H1 (cell line): ENCODE measurements around the gene TPD52L2. TPM values are rescaled to one million over a fixed set of nuclear protein-coding genes. Genes with fewer than 3 reads are reported as not detected.

ENCODE experiments used
- CTCF ChIA-PET: fragments of 300-600 bp; sonication (Branson Sonifier 250); formaldehyde crosslinking; loops from one replicate; lab custom pipeline; 2021; ENCODE audit not compliant: partially characterized antibody; lab: Charles Lee
- POLR2A ChIA-PET: fragments of 300-600 bp; sonication (Branson Sonifier 250); formaldehyde crosslinking; loops from one replicate; lab custom pipeline; 2021; ENCODE audit warnings: inconsistent platforms; ENCODE audit not compliant: partially characterized antibody; lab: Charles Lee
- DNase-seq, 2 experiments: peaks; one replicate each; pipeline versions ENCODE4 v3.0.0 to v3.0.0-alpha.2; 2010 to 2022; ENCODE audit warnings: low spot score in 2 of 2, low read depth in 1 of 2, mixed read lengths in 1 of 2
- FAIRE-seq: peaks from 2 replicates; lab custom pipeline; 2011; peaks lifted over from hg19 to GRCh38; lab: Jason Lieb, UNC
- H2AFZ ChIP-seq: 2 replicates; pipeline ENCODE4 v1.8.1; 2012; ENCODE audit warnings: low read length, inconsistent platforms
- H2AK5ac ChIP-seq: 2 replicates; pipeline ENCODE4 v1.6.1; 2013; ENCODE audit warnings: low read depth, low read length
- H2BK120ac ChIP-seq: replicated peaks from 2 replicates; pipeline ENCODE3; 2013; ENCODE audit warnings: low read depth, low read length, inconsistent platforms
- H2BK12ac ChIP-seq: 2 replicates; pipeline ENCODE4 v1.6.1; 2013; ENCODE audit warnings: low read depth, low read length
- H2BK15ac ChIP-seq: 2 replicates; pipeline ENCODE4 v1.6.1; 2013; ENCODE audit warnings: low read length
- H2BK20ac ChIP-seq: 2 replicates; pipeline ENCODE4 v1.6.1; 2013; ENCODE audit warnings: low read length
- H2BK5ac ChIP-seq: 2 replicates; pipeline ENCODE4 v1.6.1; 2013; ENCODE audit warnings: low read depth, low read length
- H3K14ac ChIP-seq: 2 replicates; pipeline ENCODE4 v1.6.1; 2013; ENCODE audit warnings: inconsistent platforms; ENCODE audit not compliant: insufficient read length
- H3K18ac ChIP-seq: 2 replicates; pipeline ENCODE4 v1.6.1; 2013; ENCODE audit warnings: low read length; ENCODE audit errors: extremely low read depth
- H3K23ac ChIP-seq: 2 replicates; pipeline ENCODE4 v1.6.1; 2013; ENCODE audit warnings: inconsistent platforms; ENCODE audit not compliant: insufficient read length
- H3K23me2 ChIP-seq: 2 replicates; pipeline ENCODE4 v1.6.1; 2013; ENCODE audit warnings: low read depth, low read length
- H3K27ac ChIP-seq: 2 replicates; pipeline ENCODE4 v1.6.1; 2011; ENCODE audit warnings: low read depth, low read length, inconsistent platforms
- H3K27me3 ChIP-seq, 4 experiments: replicated peaks in 1 of 4; 1 replicate in 1 of 4; 2 replicates in 3 of 4; pipeline versions ENCODE4 v1.6.1 to v1.8.1; 2011 to 2013; ENCODE audit warnings: low read length in 3 of 4, mild to moderate bottlenecking in 3 of 4, inconsistent platforms in 2 of 4, mixed read lengths in 2 of 4, moderate library complexity in 1 of 4; ENCODE audit not compliant: control insufficient read depth in 3 of 4, insufficient read depth in 3 of 4; ENCODE audit errors: extremely low read depth in 1 of 4
- H3K36me3 ChIP-seq, 4 experiments: 2 replicates each; pipeline versions ENCODE4 v1.6.1 to v1.8.1; 2011 to 2013; ENCODE audit warnings: mild to moderate bottlenecking in 4 of 4, low read length in 3 of 4, moderate library complexity in 2 of 4, control low read depth in 1 of 4, inconsistent platforms in 1 of 4; ENCODE audit not compliant: insufficient read depth in 4 of 4, control insufficient read depth in 2 of 4
- H3K4ac ChIP-seq: replicated peaks from 2 replicates; pipeline ENCODE3; 2013; ENCODE audit warnings: low read length, low read depth, mixed read lengths, inconsistent platforms; ENCODE audit not compliant: insufficient read length
- H3K4me1 ChIP-seq, 4 experiments: replicated peaks in 1 of 4; 1 replicate in 1 of 4; 2 replicates in 3 of 4; pipeline versions ENCODE4 v1.6.1 to v1.8.1; 2011 to 2013; ENCODE audit warnings: low read length in 3 of 4, inconsistent platforms in 2 of 4, mixed read lengths in 1 of 4; ENCODE audit not compliant: insufficient read depth in 4 of 4, control insufficient read depth in 3 of 4
- H3K4me2 ChIP-seq, 2 experiments: 2 replicates each; pipeline versions ENCODE4 v1.6.1 to v1.8.1; 2011 to 2013; ENCODE audit warnings: low read depth in 2 of 2, low read length in 2 of 2, control low read depth in 1 of 2, inconsistent platforms in 1 of 2, mild to moderate bottlenecking in 1 of 2; ENCODE audit not compliant: insufficient read depth in 1 of 2
- H3K4me3 ChIP-seq, 4 experiments: fragments of 200-600, 300-600 bp in 1 of 4; sonication (generic), shearing (Covaris generic), sonication (Bioruptor Twin) in 1 of 4; 2 replicates each; pipeline versions ENCODE4 v1.5.1 to v1.8.1; 2011 to 2016; ENCODE audit warnings: low read length in 4 of 4, low read depth in 3 of 4, control low read depth in 2 of 4, inconsistent platforms in 2 of 4, mild to moderate bottlenecking in 2 of 4, mixed read lengths in 1 of 4, moderate library complexity in 1 of 4; ENCODE audit not compliant: insufficient read depth in 2 of 4; ENCODE audit errors: extremely low read depth in 1 of 4
- H3K56ac ChIP-seq: replicated peaks from 2 replicates; pipeline ENCODE3; 2013; ENCODE audit warnings: low read depth, mild to moderate bottlenecking, mixed read lengths, low read length, inconsistent platforms; ENCODE audit not compliant: insufficient read length
- H3K79me1 ChIP-seq: 2 replicates; pipeline ENCODE4 v1.6.1; 2013; ENCODE audit warnings: low read depth, low read length, control low read depth
- H3K79me2 ChIP-seq, 2 experiments: 2 replicates each; pipeline versions ENCODE4 v1.6.1 to v1.8.1; 2012 to 2013; ENCODE audit warnings: low read length in 2 of 2, mild to moderate bottlenecking in 2 of 2, inconsistent platforms in 1 of 2; ENCODE audit not compliant: insufficient read depth in 2 of 2, control insufficient read depth in 1 of 2
- H3K9ac ChIP-seq, 4 experiments: replicated peaks in 1 of 4; 1 replicate in 1 of 4; 2 replicates in 3 of 4; pipeline versions ENCODE4 v1.6.1 to v1.8.1; 2011 to 2013; ENCODE audit warnings: low read depth in 3 of 4, low read length in 3 of 4, control low read depth in 2 of 4, mild to moderate bottlenecking in 2 of 4, moderate library complexity in 2 of 4, inconsistent platforms in 1 of 4; ENCODE audit errors: extremely low read depth in 1 of 4
- H3K9me3 ChIP-seq, 2 experiments: 2 replicates each; pipeline versions ENCODE4 v1.6.1 to v1.8.1; 2012 to 2013; ENCODE audit warnings: mild to moderate bottlenecking in 2 of 2, moderate library complexity in 2 of 2, control low read depth in 1 of 2, inconsistent platforms in 1 of 2, low read depth in 1 of 2, low read length in 1 of 2, mixed read lengths in 1 of 2; ENCODE audit not compliant: insufficient read depth in 2 of 2
- H4K20me1 ChIP-seq, 2 experiments: replicated peaks in 1 of 2; 2 replicates each; pipeline versions ENCODE3 to v1.8.1; 2011 to 2013; ENCODE audit warnings: inconsistent platforms in 2 of 2, low read length in 2 of 2, mild to moderate bottlenecking in 1 of 2; ENCODE audit not compliant: insufficient read depth in 2 of 2, control insufficient read depth in 1 of 2
- H4K5ac ChIP-seq: 2 replicates; pipeline ENCODE4 v1.6.1; 2013; ENCODE audit warnings: low read length, low read depth, mixed read lengths, inconsistent platforms; ENCODE audit not compliant: insufficient read length
- H4K8ac ChIP-seq: 2 replicates; pipeline ENCODE4 v1.8.0; 2013; ENCODE audit warnings: mild to moderate bottlenecking, moderate library complexity, low read length, inconsistent platforms; ENCODE audit not compliant: insufficient read depth; ENCODE audit errors: extremely low read depth
- H4K91ac ChIP-seq: replicated peaks from 2 replicates; pipeline ENCODE3; 2013; ENCODE audit warnings: low read length, mixed read lengths, inconsistent platforms; ENCODE audit not compliant: insufficient read length
- FOSL1 ChIP-seq: IDR thresholded peaks from 2 replicates; pipeline ENCODE4 v1.6.1; 2011; ENCODE audit warnings: mild to moderate bottlenecking, low read depth, low read length, moderate library complexity; ENCODE audit not compliant: insufficient read depth
- HDAC2 ChIP-seq, 2 experiments: fragments of 300-600 bp in 1 of 2; sonication (generic) in 1 of 2; IDR thresholded peaks; 2 replicates each; pipeline ENCODE4 v1.6.1; 2011 to 2012; ENCODE audit warnings: low read depth in 2 of 2, low read length in 2 of 2, mild to moderate bottlenecking in 2 of 2, moderate library complexity in 2 of 2, borderline replicate concordance in 1 of 2, inconsistent platforms in 1 of 2
- HDAC6 ChIP-seq: IDR thresholded peaks from one replicate; pipeline ENCODE4 v1.7.1; 2012; ENCODE audit warnings: low read depth, mild to moderate bottlenecking, inconsistent platforms, low read length, moderate library complexity
- JUN ChIP-seq: IDR thresholded peaks from 2 replicates; pipeline ENCODE4 v1.6.1; 2011; ENCODE audit warnings: low read depth, mild to moderate bottlenecking, improper control_type of control experiment, low read length
- JUND ChIP-seq: IDR thresholded peaks from 2 replicates; pipeline ENCODE4 v1.6.1; 2011; ENCODE audit warnings: mild to moderate bottlenecking, improper control_type of control experiment, low read length
- NRF1 ChIP-seq: IDR thresholded peaks from 2 replicates; pipeline ENCODE4 v1.6.1; 2011; ENCODE audit warnings: mild to moderate bottlenecking, low read depth, low read length, improper control_type of control experiment
- PHF8 ChIP-seq: fragments of 200-600 bp; sonication (generic); conservative IDR thresholded peaks from 2 replicates; pipeline ENCODE4 v1.7.1; 2012; ENCODE audit warnings: low read depth, mild to moderate bottlenecking, inconsistent platforms, low read length, moderate library complexity
- POLR2A ChIP-seq, 2 experiments: IDR thresholded peaks; 1 replicate in 1 of 2; 2 replicates in 1 of 2; pipeline ENCODE4 v1.6.1; 2011; ENCODE audit warnings: low read depth in 2 of 2, low read length in 2 of 2, mild to moderate bottlenecking in 2 of 2; ENCODE audit errors: control extremely low read depth in 1 of 2
- RNF2 ChIP-seq: fragments of 200-900, 300-1000 bp; sonication (generic); IDR thresholded peaks from 2 replicates; pipeline ENCODE4 v1.7.1; 2016; ENCODE audit warnings: borderline replicate concordance, low read depth, mild to moderate bottlenecking, antibody characterized with exemption, low read length; ENCODE audit not compliant: poor library complexity, severe bottlenecking; ENCODE audit errors: missing control alignments
- SP1 ChIP-seq: IDR thresholded peaks from 2 replicates; pipeline ENCODE4 v1.6.1; 2011; ENCODE audit warnings: low read depth, low read length
- TAF7 ChIP-seq: optimal IDR thresholded peaks from 2 replicates; pipeline ENCODE3; 2011; ENCODE audit warnings: low read depth, mild to moderate bottlenecking, inconsistent platforms, low read length, moderate library complexity, borderline replicate concordance
- TCF12 ChIP-seq: IDR thresholded peaks from 2 replicates; pipeline ENCODE4 v1.6.1; 2011; ENCODE audit warnings: low read depth, mild to moderate bottlenecking, low read length
- WGBS, 2 experiments: shearing (Covaris generic) in 1 of 2; methylation state at CpG; one replicate each; pipeline versions ENCODE4 v1.1.6 to v1.1.7; 2013 to 2015; ENCODE audit warnings: low lambda C conversion rate in 2 of 2, mixed read lengths in 2 of 2, inconsistent platforms in 1 of 2, low coverage in 1 of 2, missing lambda C conversion rate in 1 of 2; ENCODE audit not compliant: insufficient replicate concordance in 2 of 2, insufficient coverage in 1 of 2, insufficient read length in 1 of 2; ENCODE audit errors: extremely low coverage in 1 of 2, missing lambda C conversion rate in 1 of 2; 5-methylcytosine and 5-hydroxymethylcytosine counted together
- polyA plus RNA-seq, 7 experiments: library from polyadenylated mRNA; depleted of rRNA in 3 of 7; stranded (reverse) in 5 of 7; unstranded in 2 of 7; fragments of >200 nt in 5 of 7; fragments of 200-250 nt in 2 of 7; gene quantifications; 1 replicate in 5 of 7; 2 replicates in 1 of 7; 4 replicates in 1 of 7; pipeline versions ENCODE4 v1.2.1 to v1.2.3, GENCODE V29; 2011 to 2013; ENCODE audit warnings: missing spikeins in 2 of 7, mixed read lengths in 2 of 7
- total RNA-seq: library from RNA; stranded (reverse); fragmentation: NEBNext Ultra II Directional; extraction: Animal tissue kit (Norgen Biotek cat#: 25700); gene quantifications from 2 replicates; pipeline ENCODE4 v1.2.1, GENCODE V29; 2021
- TF ChIP-seq, protein P1 (sequence below): IDR thresholded peaks from 2 replicates; pipeline ENCODE4 v1.6.1; 2012; ENCODE audit warnings: inconsistent platforms

The TPD52L2 gene
- total and polyA plus RNA-seq, 2 of the 8 experiments (the other 6 are each of a cell fraction or from before 2014, with no cell fraction given) = 77.1 to 80.2 TPM

DNA sequence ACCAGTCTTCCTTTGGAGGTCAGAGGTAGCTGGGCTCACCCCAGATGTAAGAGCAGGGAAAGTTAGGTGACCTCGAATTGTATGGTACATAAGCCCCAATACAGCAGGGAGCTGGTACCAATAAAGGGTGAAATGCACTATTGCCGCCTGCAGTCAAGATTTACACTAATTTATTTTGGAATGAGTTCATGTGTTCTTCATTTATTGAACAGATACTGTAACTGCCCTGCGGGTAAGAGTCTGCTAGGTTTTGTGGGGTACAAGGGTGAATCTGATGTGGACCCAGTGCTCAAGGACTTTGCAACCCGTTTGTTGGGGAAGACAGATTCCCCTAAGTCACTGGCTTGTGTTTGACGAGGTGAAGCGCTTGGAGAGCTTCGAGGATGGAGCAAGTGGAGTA lies 27.3 kb downstream of the TPD52L2 start:
- 91% methylated on average over 7 of the region's 7 CpGs; no CpG with 5 or more reads in 1 of the 2 experiments for WGBS, 2 experiments
- H2BK5ac ChIP-seq = no peak overlapping the region
- CTCF ChIA-PET = interaction anchor here (0.8 to 2.2 kb wide), 5 partner anchors 9 to 161 kb away, joined by 3 to 6 read pairs (median 4); no protein-coding TSS in a partner anchor
- TF ChIP-seq TAF7 = no peak
- no peak for TF ChIP-seq SP1
- TF ChIP-seq JUN = no peak
- TF ChIP-seq RNF2 = no peak
- no peak for TF ChIP-seq HDAC2 (IDR thresholded peaks at IDR 0.05; ENCODE audit: borderline replicate concordance in 1 of 2, low read depth in 2 of 2, low read length in 2 of 2)
- TF ChIP-seq FOSL1 = no peak
- TF ChIP-seq, protein P1, sequence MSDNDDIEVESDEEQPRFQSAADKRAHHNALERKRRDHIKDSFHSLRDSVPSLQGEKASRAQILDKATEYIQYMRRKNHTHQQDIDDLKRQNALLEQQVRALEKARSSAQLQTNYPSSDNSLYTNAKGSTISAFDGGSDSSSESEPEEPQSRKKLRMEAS = no peak
- TF ChIP-seq JUND = no peak
- TF ChIP-seq PHF8 = no peak
- TF ChIP-seq HDAC6 = no peak
- TF ChIP-seq TCF12 = no peak
- TF ChIP-seq NRF1 = no peak
- no peak for TF ChIP-seq POLR2A (IDR thresholded peaks at IDR 0.05; ENCODE audit: control extremely low read depth in 1 of 2, low read depth in 2 of 2, low read length in 2 of 2)

More for the DNA sequence above, 27.3 kb downstream of the TPD52L2 start:
- no peak overlapping the region for H2AK5ac ChIP-seq
- no peak overlapping the region for H3K4me2 ChIP-seq
- H4K20me1 ChIP-seq = peaks cover 6 to 15% of the 10 kb centered on the region in 2 experiments
- no peak overlapping the region for H4K5ac ChIP-seq
- peaks cover 6 to 18% (median 10%) of the 10 kb centered on the region in 4 experiments for H3K36me3 ChIP-seq
- peaks cover 8% of the 10 kb centered on the region for H3K79me1 ChIP-seq
- no peak overlapping the region for H2BK15ac ChIP-seq
- no peak overlapping the region for H3K14ac ChIP-seq
- no peaks in the 10 kb centered on the region for H3K27me3 ChIP-seq
- POLR2A ChIA-PET = interaction anchor here (0.6 to 4.5 kb wide), 5 partner anchors 10 to 173 kb away, joined by 3 to 23 read pairs (median 5); partner anchors contain the start of gene TPD52L2
- peaks cover 0 to 6% (median 4%) of the 10 kb centered on the region in 4 experiments; a peak in 4 of 7 replicates for H3K4me1 ChIP-seq
- H3K4me3 ChIP-seq = no peak overlapping the region
- H3K27ac ChIP-seq = no peak overlapping the region
- no peaks in the 10 kb centered on the region for H3K9me3 ChIP-seq
- H4K91ac ChIP-seq = no peak overlapping the region
- H2AFZ ChIP-seq = no peak overlapping the region
- no peak overlapping the region for H4K8ac ChIP-seq
- FAIRE-seq = no peak
- peaks cover 3% of the 10 kb centered on the region; the same call in 1 of the 2 replicates for H3K23me2 ChIP-seq
- no peak overlapping the region for H3K9ac ChIP-seq
- DNase-seq = no peak
- peaks cover 0 to 17% of the 10 kb centered on the region in 2 experiments; a peak in 2 of 4 replicates for H3K79me2 ChIP-seq
- no peak overlapping the region for H2BK120ac ChIP-seq
- no peak overlapping the region for H2BK20ac ChIP-seq
- H3K18ac ChIP-seq = no peak overlapping the region
- H2BK12ac ChIP-seq = no peak overlapping the region
- H3K4ac ChIP-seq = no peak overlapping the region
- no peak overlapping the region for H3K23ac ChIP-seq
- no peak overlapping the region for H3K56ac ChIP-seq
